Measurements from ENCODE around the gene CENPT. TPM values are rescaled to one million over a fixed set of nuclear protein-coding genes. Genes with fewer than 3 reads are reported as not detected.

Gene CENPT
- total and polyA plus RNA-seq, 2 of the 8 experiments (the other 6 are each of a cell fraction or from before 2014, with no cell fraction given), result 42.4 to 53.4 TPM

DNA sequence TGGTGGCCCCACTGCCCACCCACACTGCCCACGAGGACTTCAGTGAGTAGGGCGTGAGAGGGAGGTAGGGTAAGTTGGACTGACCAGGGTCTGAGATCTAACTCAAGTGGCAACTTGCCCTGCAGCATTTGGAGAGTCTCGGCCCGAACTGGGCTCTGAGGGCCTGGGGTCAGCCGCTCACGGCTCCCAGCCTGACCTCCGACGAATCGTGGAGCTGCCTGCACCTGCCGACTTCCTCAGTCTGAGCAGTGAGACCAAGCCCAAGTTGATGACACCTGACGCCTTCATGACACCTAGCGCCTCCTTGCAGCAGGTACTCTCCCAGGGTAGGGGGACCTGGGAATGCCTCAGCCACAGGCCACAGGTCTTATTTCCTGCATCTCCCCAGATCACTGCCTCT, 32.0 kb upstream of the CENPT start:
- H3K27ac ChIP-seq (ENCODE audit: low read depth, low read length), result no peak overlapping the region
- H3K27me3 ChIP-seq (replicated peaks in 1 of 4; ENCODE audit: control insufficient read depth in 3 of 4, extremely low read depth in 1 of 4, insufficient read depth in 3 of 4, low read length in 3 of 4), result no peaks in the 10 kb centered on the region
- H2BK12ac ChIP-seq (ENCODE audit: low read depth, low read length), result no peak overlapping the region
- no peak overlapping the region for H3K4me3 ChIP-seq (ENCODE audit: extremely low read depth in 1 of 4, insufficient read depth in 2 of 4, low read depth in 3 of 4, low read length in 4 of 4)
- no peak overlapping the region for H3K18ac ChIP-seq (ENCODE audit: extremely low read depth, low read length)
- H3K36me3 ChIP-seq (ENCODE audit: control insufficient read depth in 2 of 4, insufficient read depth in 4 of 4, low read length in 3 of 4), result peaks cover 34 to 60% (median 49%) of the 10 kb centered on the region in 4 experiments
- no peak overlapping the region for H3K4me2 ChIP-seq (ENCODE audit: insufficient read depth in 1 of 2, low read depth in 2 of 2, low read length in 2 of 2)
- peaks cover 0 to 3% (median 2%) of the 10 kb centered on the region in 4 experiments; a peak in 5 of 7 replicates for H3K4me1 ChIP-seq (replicated peaks in 1 of 4; ENCODE audit: control insufficient read depth in 3 of 4, insufficient read depth in 4 of 4, low read length in 3 of 4)
- ChIA-PET POLR2A (ENCODE audit: partially characterized antibody) (interaction anchor here (1.0 to 1.4 kb wide), 4 partner anchors 15 to 60 kb away, joined by 3 to 4 read pairs (median 3); no protein-coding TSS in a partner anchor), CTCF (ENCODE audit: partially characterized antibody) (interaction anchor here (1.7 to 21.8 kb wide), 3 partner anchors 55 to 207 kb away, joined by 4 to 623 read pairs (median 6); partner anchors contain the start of genes CTRL, LCAT and PSMB10)
- H2AFZ ChIP-seq (ENCODE audit: low read length), result no peak overlapping the region
- peaks cover 7% of the 10 kb centered on the region for H3K79me1 ChIP-seq (ENCODE audit: low read depth, low read length)
- H4K20me1 ChIP-seq (replicated peaks in 1 of 2; ENCODE audit: control insufficient read depth in 1 of 2, insufficient read depth in 2 of 2, low read length in 2 of 2), result peaks cover 19% of the 10 kb centered on the region in 2 experiments
- H4K91ac ChIP-seq (replicated peaks; ENCODE audit: insufficient read length, low read length), result no peak overlapping the region
- 95% methylated on average over 12 of the region's 12 CpGs; no CpG with 5 or more reads in 1 of the 2 experiments for WGBS, 2 experiments (ENCODE audit: extremely low coverage in 1 of 2, insufficient coverage in 1 of 2, insufficient read length in 1 of 2, insufficient replicate concordance in 2 of 2, low coverage in 1 of 2, low lambda C conversion rate in 2 of 2, missing lambda C conversion rate in 1 of 2)
- H2AK5ac ChIP-seq (ENCODE audit: low read depth, low read length), result no peak overlapping the region
- no peak overlapping the region for H4K8ac ChIP-seq (ENCODE audit: extremely low read depth, insufficient read depth, low read length)
- no peak overlapping the region for H3K23ac ChIP-seq (ENCODE audit: insufficient read length)
- H3K56ac ChIP-seq (replicated peaks; ENCODE audit: insufficient read length, low read depth, low read length), result no peak overlapping the region
- no peak overlapping the region for H2BK15ac ChIP-seq (ENCODE audit: low read length)
- H2BK20ac ChIP-seq (ENCODE audit: low read length), result no peak overlapping the region
- H3K9me3 ChIP-seq (ENCODE audit: insufficient read depth in 2 of 2, low read depth in 1 of 2, low read length in 1 of 2), result no peaks in the 10 kb centered on the region
- H3K9ac ChIP-seq (replicated peaks in 1 of 4; ENCODE audit: extremely low read depth in 1 of 4, low read depth in 3 of 4, low read length in 3 of 4), result no peak overlapping the region
- H2BK5ac ChIP-seq (ENCODE audit: low read depth, low read length), result no peak overlapping the region
- H3K4ac ChIP-seq (replicated peaks; ENCODE audit: insufficient read length, low read depth, low read length), result no peak overlapping the region
- no peak overlapping the region for H2BK120ac ChIP-seq (replicated peaks; ENCODE audit: low read depth, low read length)
- FAIRE-seq, result no peak
- no peaks in the 10 kb centered on the region for H3K23me2 ChIP-seq (ENCODE audit: low read depth, low read length)
- no peak overlapping the region for H4K5ac ChIP-seq (ENCODE audit: insufficient read length, low read depth, low read length)
- H3K79me2 ChIP-seq (ENCODE audit: control insufficient read depth in 1 of 2, insufficient read depth in 2 of 2, low read length in 2 of 2), result peaks cover 0 to 17% of the 10 kb centered on the region in 2 experiments; a peak in 2 of 4 replicates
- H3K14ac ChIP-seq (ENCODE audit: insufficient read length), result no peak overlapping the region
- DNase-seq (ENCODE audit: low read depth in 1 of 2, low spot score in 2 of 2), result no peak
- TF ChIP-seq KDM5A (IDR thresholded peaks at IDR 0.05; ENCODE audit: low read length) (no peak), SP2 (IDR thresholded peaks at IDR 0.05; ENCODE audit: low read length) (no peak), ZNF274 (IDR thresholded peaks at IDR 0.05; ENCODE audit: borderline replicate concordance, extremely low read depth, low read length) (no peak), SIN3A (conservative IDR thresholded peaks at IDR 0.05 in 1 of 2, IDR thresholded peaks at IDR 0.05 in 1 of 2; ENCODE audit: low read depth in 1 of 2, low read length in 2 of 2) (no peak), POLR2AphosphoS5 (IDR thresholded peaks at IDR 0.05; ENCODE audit: low read depth, low read length) (no peak), EP300 (IDR thresholded peaks at IDR 0.05; ENCODE audit: borderline replicate concordance in 1 of 2, low read depth in 2 of 2, low read length in 2 of 2) (no peak), HDAC6 (IDR thresholded peaks at IDR 0.05; ENCODE audit: low read depth, low read length) (no peak), RBBP5 (IDR thresholded peaks at IDR 0.05; ENCODE audit: borderline replicate concordance, low read depth, low read length) (no peak), TAF1 (IDR thresholded peaks at IDR 0.05; ENCODE audit: low read depth, low read length) (no peak), ASH2L (IDR thresholded peaks at IDR 0.05; ENCODE audit: low read length) (no peak), JUND (IDR thresholded peaks at IDR 0.05; ENCODE audit: low read length) (no peak), PHF8 (conservative IDR thresholded peaks at IDR 0.05; ENCODE audit: low read depth, low read length) (no peak), CTBP2 (IDR thresholded peaks at IDR 0.05; ENCODE audit: borderline replicate concordance, insufficient read depth, insufficient read length, low read length) (no peak), CHD1 (IDR thresholded peaks at IDR 0.05; ENCODE audit: low read depth, low read length) (no peak)
